SW 1271 (cell line): ENCODE measurements around the gene TTC39C.

Source experiments
- DNase-seq, 2 experiments: peaks; one replicate each; lab custom pipeline; 2025; lab: John Stamatoyannopoulos, UW

The TTC39C gene

GRCh38 chr18:24014062-24014985, at the start of gene TTC39C:
Gene TTC39C (plus strand): TSS chr18:24014754. CDS start chr18:24014872, 118 bp downstream.
- DNase-seq: peak; percentile 41 to 62

DNA sequence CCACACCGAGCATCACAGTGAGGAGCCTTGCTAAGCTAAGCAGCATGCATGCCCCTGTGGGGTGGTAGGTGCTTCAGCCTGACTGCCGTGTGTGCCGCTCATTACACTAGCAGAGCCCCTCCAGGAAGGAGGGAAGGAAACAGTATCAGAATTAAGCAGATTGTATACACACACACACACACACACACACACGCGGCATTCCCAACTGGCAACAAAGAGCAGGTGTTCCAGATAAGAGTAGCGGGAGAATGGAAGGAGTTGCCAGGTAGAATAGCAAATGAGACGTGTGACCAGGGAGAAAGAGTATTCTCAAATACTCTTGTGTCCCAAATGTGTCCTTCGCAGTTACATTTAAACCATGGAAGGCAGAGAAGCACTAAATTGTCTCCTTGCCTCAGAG, 47.6 kb upstream of the TTC39C start:
- DNase-seq: no peak

GRCh38 chr18:23967321-23968089, 47.0 kb upstream of the TTC39C start:
- DNase-seq: no peak

GRCh38 chr18:23968638-23969604, 45.6 kb upstream of the TTC39C start:
- no peak for DNase-seq

GRCh38 chr18:23969664-23970063, 44.9 kb upstream of the TTC39C start:
- no peak for DNase-seq

DNA sequence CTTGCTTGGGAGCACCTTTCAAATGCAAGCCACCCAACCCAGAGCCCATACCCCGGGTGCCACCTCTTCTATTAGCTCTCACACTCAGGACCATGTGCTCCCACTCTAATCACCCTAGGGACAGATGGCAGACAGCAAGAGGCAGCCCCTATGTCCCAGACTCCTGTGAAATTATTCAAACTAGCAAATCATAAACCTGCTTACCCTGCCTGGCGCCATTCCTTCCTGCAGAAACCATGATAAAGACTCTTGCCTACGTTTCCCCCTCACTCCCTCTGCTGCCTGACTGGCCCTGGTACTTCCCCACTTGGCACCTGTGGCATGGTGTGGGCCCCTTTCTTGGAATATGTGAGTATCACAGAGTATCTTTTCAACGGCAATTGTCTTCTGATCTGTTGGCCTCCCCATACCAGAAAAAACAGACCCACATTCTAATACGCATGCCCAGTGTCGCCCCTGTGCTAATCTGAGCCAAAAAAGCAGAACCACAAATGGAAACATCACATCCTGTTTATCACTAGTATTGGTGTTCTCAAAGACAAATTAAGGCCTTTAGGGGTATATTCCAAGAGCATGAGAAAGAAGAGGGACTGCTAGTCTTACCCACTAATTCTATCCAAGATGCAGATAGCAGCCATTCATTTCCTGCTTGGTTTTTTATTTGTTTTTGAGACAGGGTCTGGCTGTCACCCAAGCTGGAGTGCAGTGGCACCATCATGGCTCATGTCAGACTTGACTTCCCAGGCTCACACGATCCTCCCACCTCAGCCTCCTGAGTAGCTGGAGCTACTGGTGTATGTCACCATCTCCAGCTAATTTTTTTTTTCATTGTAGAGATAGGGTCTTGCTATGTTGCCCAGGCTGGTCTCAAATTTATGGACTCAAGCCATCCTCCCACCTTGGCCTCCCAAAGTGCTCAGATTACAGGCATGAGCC, 44.1 kb upstream of the TTC39C start:
- DNase-seq: no peak

DNA sequence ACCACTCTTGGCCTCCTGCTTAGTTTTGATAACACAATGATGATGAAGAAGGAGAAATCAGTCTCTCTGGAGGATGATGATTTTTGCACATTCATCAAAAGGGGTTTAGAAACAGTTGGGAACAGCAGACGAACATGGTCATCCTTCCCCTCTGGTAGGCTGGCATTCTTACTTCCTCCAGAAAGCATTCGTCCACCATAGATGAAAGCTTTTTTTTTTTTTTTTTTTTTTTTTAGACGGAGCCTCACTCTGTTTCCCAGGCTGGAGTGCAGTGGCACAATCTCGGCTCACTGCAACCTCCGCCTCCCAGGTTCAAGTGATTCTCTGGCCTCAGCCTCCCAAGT, 43.5 kb upstream of the TTC39C start:
- DNase-seq: no peak

- DNase-seq: no peak
These were observed 42.8 kb upstream of the TTC39C start for GRCh38 chr18:23971666-23972230.

DNA sequence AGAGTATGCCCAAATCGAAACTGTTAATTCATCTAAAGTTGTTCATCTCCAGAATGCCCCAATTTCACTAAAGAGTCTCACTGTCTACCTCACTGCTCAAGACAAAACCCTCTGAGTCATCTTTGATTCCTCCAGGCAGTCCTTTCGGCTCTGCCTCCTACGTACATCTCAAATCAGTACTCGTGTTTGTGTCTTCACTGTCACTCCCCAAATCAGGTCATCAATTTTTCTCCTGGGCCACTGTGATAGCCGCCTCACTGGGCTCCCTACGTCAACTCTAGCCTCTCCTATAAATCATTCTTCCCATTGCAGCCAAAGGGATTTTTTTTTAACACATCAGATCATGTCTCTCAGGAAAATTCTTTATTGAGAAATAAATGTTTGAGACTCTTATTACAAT, 42.1 kb upstream of the TTC39C start:
- DNase-seq: no peak

GRCh38 chr18:23977103-23977502, 37.5 kb upstream of the TTC39C start:
- no peak for DNase-seq

DNA sequence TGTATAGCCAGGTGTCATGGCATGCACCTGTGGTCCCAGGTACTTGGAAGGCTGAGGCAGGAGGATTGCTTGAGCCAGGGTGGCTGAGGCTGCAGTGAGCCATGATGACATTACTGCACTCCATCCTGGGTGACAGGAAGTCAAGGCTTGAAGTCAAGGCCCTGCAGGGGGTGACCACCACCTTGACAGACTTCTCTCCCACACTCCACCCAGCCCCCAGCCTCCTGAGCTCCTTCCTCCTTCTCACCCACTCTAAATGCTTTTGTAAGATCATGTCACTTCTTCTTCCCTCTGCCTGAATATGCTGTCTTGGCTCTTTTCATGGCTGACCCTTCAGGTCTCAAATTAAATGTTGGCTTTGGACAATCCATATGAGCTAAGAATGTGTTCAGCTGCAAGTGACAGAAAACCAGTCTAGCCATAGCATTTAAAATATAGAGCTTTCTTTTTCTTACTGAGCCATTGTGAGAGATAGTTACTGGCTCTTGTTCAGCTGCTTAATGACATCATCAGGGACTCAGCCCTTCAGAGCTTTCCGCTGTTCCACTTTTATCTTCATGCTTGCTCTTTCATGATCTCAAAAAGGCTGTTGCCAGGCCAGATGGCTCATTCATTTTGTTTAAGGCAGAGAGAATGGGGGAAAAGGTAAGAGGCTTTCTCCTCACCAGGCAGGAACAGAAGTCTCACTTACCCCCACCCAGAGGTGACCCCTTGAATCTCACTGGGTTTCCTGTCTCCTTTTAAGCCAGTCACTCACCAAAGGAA, 36.7 kb upstream of the TTC39C start:
- no peak for DNase-seq

- no peak for DNase-seq
These were observed 33.1 kb upstream of the TTC39C start for GRCh38 chr18:23981369-23981980.

DNA sequence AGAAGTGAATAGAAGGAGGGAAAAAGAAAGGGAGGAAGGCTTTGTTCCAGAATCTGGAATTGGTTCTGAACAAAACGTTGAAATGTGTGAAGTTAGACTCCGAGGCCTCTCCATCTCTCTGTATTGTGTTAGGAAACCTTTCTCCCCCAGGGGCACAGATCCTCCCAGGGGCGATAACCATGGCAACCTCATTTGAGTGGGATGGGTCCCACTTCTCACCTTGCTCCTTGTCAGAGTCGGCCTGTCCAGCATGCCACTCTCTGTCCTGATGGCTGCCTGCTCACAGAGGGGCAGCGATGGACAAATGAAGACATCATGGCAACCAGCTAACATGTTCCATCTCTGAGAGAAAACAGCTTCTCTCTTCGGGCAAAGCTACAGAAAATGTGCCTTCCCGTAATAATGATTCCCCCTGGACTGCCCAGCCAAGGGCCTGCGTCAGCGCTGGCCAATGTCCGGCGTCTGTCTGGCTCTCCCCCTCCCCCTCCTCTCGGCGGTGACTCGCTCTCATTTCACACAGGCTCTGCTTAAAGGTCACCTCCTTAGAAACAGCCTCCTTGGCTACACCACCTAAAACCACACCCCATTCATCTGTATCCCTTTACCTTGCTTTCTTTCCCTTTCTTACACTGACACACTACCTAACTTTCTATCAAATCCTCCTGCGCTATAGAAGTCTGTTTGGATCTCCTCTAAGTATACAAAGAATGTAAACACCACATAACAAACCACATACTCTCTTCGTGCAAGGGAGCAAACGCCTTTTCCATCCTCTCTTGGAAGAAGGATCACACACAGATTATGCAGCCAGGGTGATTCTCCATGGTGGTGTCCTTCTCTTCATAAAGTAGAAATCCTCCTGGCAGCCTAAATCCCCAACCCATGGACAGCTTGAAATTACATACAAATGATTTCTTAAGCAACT, 32.1 kb upstream of the TTC39C start:
- DNase-seq: no peak

GRCh38 chr18:23983112-23983511, 31.4 kb upstream of the TTC39C start:
- DNase-seq: no peak

DNA sequence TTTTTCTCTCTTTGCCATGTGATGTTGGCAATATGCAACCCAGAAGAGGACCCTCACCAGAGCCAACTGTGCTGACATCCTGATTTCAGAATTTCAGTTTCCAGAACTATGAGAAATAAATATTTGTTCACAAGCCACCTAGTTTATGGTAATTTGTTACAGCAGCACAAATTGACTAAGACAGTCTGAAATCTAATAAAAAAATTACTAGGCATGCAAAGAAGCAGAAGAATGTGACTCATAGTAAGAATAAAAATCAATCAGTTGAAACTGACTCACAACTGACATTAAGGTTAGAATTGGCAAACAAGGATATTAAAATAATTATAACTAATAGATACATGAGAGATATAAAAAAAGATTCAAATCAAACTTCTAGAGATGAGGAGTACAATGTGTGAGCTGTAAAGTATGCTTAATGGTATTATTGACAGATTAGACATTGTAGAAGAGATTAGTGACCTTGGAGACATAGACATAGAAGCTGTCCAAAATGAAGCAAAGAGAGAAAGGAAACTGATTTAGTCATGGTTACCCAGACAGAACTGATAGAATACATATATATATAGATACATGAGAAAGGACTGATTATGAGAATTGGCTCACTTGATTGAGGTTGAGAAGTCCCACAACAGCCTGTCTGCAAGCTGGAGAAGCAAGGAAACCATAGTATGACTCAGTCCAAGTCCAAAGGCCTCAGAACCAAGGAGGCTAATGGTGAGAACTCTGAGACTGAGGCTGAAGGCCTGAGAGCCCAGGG, 27.8 kb upstream of the TTC39C start:
- no peak for DNase-seq

GRCh38 chr18:23990474-23991410, 23.8 kb upstream of the TTC39C start:
- DNase-seq: no peak
